ENCODE results near the gene TNNI2.

GRCh38 chr11:1884303-1884700, 45.5 kb downstream of the TNNI2 start:
- TF ChIP-seq CTCF (conservative IDR thresholded peaks at IDR 0.05 in 1 of 2, IDR thresholded peaks at IDR 0.05 in 1 of 2; ENCODE audit: low read depth in 1 of 2, low read length in 2 of 2) (no peak), EZH2 (IDR thresholded peaks at IDR 0.05; ENCODE audit: low read length, missing control alignments) (no peak)
